GM12891 (cell line): ENCODE measurements around the gene AFDN.

Source experiments
- POLR2AphosphoS5 ChIP-seq: IDR thresholded peaks from 2 replicates; pipeline ENCODE4 v1.6.1; 2011; ENCODE audit warnings: low read depth, low read length, control low read depth
- TAF1 ChIP-seq: IDR thresholded peaks from 2 replicates; pipeline ENCODE4 v1.6.1; 2011; ENCODE audit warnings: low read depth, low read length, control low read depth

- TF ChIP-seq TAF1 (no peak), POLR2AphosphoS5 (no peak)
Observed at GRCh38 chr6:167949121-167949684, 122.5 kb downstream of the AFDN start.
